CD4-positive, alpha-beta T cell (primary cell): ENCODE data around the gene NES. TPM values are rescaled to one million over a fixed set of nuclear protein-coding genes. Genes with fewer than 3 reads are reported as not detected.

ENCODE experiments used
- ATAC-seq: fragments of 200-7000 bp; cut with Tn5 transposase; one replicate; pipeline ENCODE4 v1.10.0; 2022; ENCODE audit warnings: mild to moderate bottlenecking; ENCODE audit not compliant: poor library complexity
- CTCF ChIA-PET: fragments of 350-600 bp; sonication (Branson Sonifier 250); formaldehyde crosslinking; loops from one replicate; lab custom pipeline; 2021; ENCODE audit warnings: antibody characterized with exemption, inconsistent platforms; lab: Charles Lee
- POLR2A ChIA-PET: fragments of 350-600 bp; sonication (Branson Sonifier 250); formaldehyde crosslinking; loops from one replicate; lab custom pipeline; 2021; ENCODE audit warnings: antibody characterized with exemption, inconsistent platforms; lab: Charles Lee
- DNase-seq, 14 experiments: peaks; one replicate each; pipeline ENCODE4 v3.0.0-alpha.2; 2013 to 2020; ENCODE audit warnings: mixed read lengths in 2 of 14
- H3K27ac ChIP-seq, 2 donors: one replicate each; pipeline versions ENCODE4 v1.5.1 to v1.7.0; 2013; ENCODE audit warnings: low read length in 2 of 2, low read depth in 1 of 2, mild to moderate bottlenecking in 1 of 2
- H3K27me3 ChIP-seq, 2 experiments: 1 replicate in 1 of 2; 2 replicates in 1 of 2; pipeline versions ENCODE4 v1.6.1 to v1.7.0; 2013; ENCODE audit warnings: low read length in 2 of 2, control low read depth in 1 of 2, mild to moderate bottlenecking in 1 of 2, moderate library complexity in 1 of 2; ENCODE audit not compliant: insufficient read depth in 2 of 2, control insufficient read depth in 1 of 2
- H3K36me3 ChIP-seq: one replicate; pipeline ENCODE4 v1.6.1; 2013; ENCODE audit warnings: low read length, control low read depth; ENCODE audit not compliant: insufficient read depth
- H3K4me1 ChIP-seq: one replicate; pipeline ENCODE4 v1.6.1; 2013; ENCODE audit warnings: low read length, control low read depth; ENCODE audit not compliant: insufficient read depth
- H3K4me3 ChIP-seq: one replicate; pipeline ENCODE4 v1.5.1; 2013; ENCODE audit warnings: mild to moderate bottlenecking, low read length, moderate library complexity
- H3K9me3 ChIP-seq, 2 experiments: 1 replicate in 1 of 2; 2 replicates in 1 of 2; pipeline versions ENCODE4 v1.6.1 to v1.7.0; 2013; ENCODE audit warnings: low read length in 2 of 2, mild to moderate bottlenecking in 2 of 2, control low read depth in 1 of 2, moderate library complexity in 1 of 2; ENCODE audit not compliant: control insufficient read depth in 1 of 2, insufficient read depth in 1 of 2
- H3K27ac Mint-ChIP-seq: one replicate; pipeline ENCODE4 v1.8.0; 2020; ENCODE audit warnings: mixed read lengths
- H3K27me3 Mint-ChIP-seq: one replicate; pipeline ENCODE4 v1.8.0; 2021; ENCODE audit warnings: mixed read lengths
- H3K36me3 Mint-ChIP-seq: one replicate; pipeline ENCODE4 v1.8.0; 2021; ENCODE audit warnings: low read depth, mixed read lengths
- H3K4me1 Mint-ChIP-seq: one replicate; pipeline ENCODE4 v1.8.0; 2021; ENCODE audit warnings: low read depth, mixed read lengths
- H3K4me3 Mint-ChIP-seq: one replicate; pipeline ENCODE4 v1.8.0; 2020; ENCODE audit warnings: mild to moderate bottlenecking, mixed read lengths
- H3K9me3 Mint-ChIP-seq: one replicate; pipeline ENCODE4 v1.8.0; 2020; ENCODE audit warnings: mixed read lengths
- intact Hi-C, 2 experiments: fragments of 100-400 bp; cut with DNase I in 1 of 2; cut with micrococcal nuclease in 1 of 2; formaldehyde crosslinking; loops; one replicate each; pipeline versions ENCODE4 v1.15.1 to v1.9.0; 2023 to 2025; cut with DNase I, micrococcal nuclease
- total RNA-seq, 174 experiments: library from RNA in 2 of 174; stranded (reverse) in 2 of 174; gene quantifications; one replicate each; pipeline ENCODE4 v1.2.3 and lab custom pipeline; 2021 to 2026
- TF ChIP-seq, protein P1 (sequence below): fragments of 200-600 bp; IDR thresholded peaks from one replicate; pipeline ENCODE4 v1.8.0; 2022; ENCODE audit warnings: antibody characterized with exemption, mild to moderate bottlenecking

The NES gene
- total RNA-seq, 2 experiments from 2014 or later, result not detected

DNA sequence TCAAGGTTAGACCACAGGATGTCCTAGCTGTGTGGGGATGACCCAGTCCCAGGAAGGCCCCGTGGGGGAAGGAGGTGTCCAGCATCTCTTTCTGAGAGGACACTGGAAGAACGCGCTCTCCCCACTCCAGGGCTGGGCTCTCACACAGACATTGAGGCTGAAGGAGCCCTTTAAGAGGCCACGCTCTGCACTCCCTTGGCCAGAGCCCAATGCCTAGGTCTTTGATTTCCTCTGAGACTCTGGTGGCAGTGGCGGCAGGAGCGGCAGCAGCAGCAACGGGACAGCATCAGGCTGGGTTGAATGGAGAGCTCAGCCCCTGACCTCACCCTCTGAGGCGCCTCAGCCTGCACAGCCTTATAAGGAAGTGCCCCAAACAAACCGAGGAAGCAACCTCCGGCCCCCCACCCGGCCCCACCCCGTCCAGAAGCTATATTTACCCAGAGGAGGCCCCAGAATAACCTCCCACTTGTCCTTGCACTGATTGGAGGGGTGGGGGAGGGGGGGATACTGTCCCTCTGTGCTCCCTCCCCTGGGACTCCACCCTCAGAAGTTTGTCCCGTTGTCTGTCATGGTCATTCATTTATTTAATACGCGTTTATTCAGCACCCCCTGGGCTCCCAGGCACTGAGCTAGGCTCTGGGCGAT, 12.3 kb downstream of the NES start:
- Mint-ChIP-seq H3K36me3 (no peaks in the 10 kb centered on the region), H3K4me3 (no peak overlapping the region), H3K27me3 (no peaks in the 10 kb centered on the region), H3K9me3 (no peaks in the 10 kb centered on the region), H3K4me1 (peaks cover 26% of the 10 kb centered on the region), H3K27ac (no peak overlapping the region)
- Histone ChIP-seq H3K27ac (no peak overlapping the region), H3K36me3 (no peaks in the 10 kb centered on the region), H3K4me3 (no peak overlapping the region), H3K4me1 (peaks cover 23% of the 10 kb centered on the region), H3K9me3 (no peaks in the 10 kb centered on the region), H3K27me3 (no peaks in the 10 kb centered on the region)
- ChIA-PET CTCF (no interaction called here), POLR2A (no interaction called here)
- no peak for DNase-seq
- intact Hi-C loops, result no loop called here
- TF ChIP-seq, protein P1, sequence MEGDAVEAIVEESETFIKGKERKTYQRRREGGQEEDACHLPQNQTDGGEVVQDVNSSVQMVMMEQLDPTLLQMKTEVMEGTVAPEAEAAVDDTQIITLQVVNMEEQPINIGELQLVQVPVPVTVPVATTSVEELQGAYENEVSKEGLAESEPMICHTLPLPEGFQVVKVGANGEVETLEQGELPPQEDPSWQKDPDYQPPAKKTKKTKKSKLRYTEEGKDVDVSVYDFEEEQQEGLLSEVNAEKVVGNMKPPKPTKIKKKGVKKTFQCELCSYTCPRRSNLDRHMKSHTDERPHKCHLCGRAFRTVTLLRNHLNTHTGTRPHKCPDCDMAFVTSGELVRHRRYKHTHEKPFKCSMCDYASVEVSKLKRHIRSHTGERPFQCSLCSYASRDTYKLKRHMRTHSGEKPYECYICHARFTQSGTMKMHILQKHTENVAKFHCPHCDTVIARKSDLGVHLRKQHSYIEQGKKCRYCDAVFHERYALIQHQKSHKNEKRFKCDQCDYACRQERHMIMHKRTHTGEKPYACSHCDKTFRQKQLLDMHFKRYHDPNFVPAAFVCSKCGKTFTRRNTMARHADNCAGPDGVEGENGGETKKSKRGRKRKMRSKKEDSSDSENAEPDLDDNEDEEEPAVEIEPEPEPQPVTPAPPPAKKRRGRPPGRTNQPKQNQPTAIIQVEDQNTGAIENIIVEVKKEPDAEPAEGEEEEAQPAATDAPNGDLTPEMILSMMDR, result no peak
- ATAC-seq, result no peak

- intact Hi-C loops, result no loop called here
- Mint-ChIP-seq H3K27me3 (no peaks in the 10 kb centered on the region), H3K4me3 (no peak overlapping the region), H3K9me3 (no peaks in the 10 kb centered on the region), H3K36me3 (no peaks in the 10 kb centered on the region), H3K27ac (no peak overlapping the region), H3K4me1 (peaks cover 33% of the 10 kb centered on the region)
- no peaks in the 10 kb centered on the region for H3K27me3 ChIP-seq
- no peak overlapping the region for H3K27ac ChIP-seq
- ATAC-seq (no peak), DNase-seq (no peak)
- peaks cover 30% of the 10 kb centered on the region for H3K4me1 ChIP-seq
- CTCF ChIA-PET, result no interaction called here
- H3K9me3 ChIP-seq, result no peaks in the 10 kb centered on the region
- no peak overlapping the region for H3K4me3 ChIP-seq
- TF ChIP-seq, protein P1, result no peak
- POLR2A ChIA-PET, result no interaction called here
- no peaks in the 10 kb centered on the region for H3K36me3 ChIP-seq
Measured at GRCh38 chr1:156664046-156664766, 13.0 kb downstream of the NES start.

DNA sequence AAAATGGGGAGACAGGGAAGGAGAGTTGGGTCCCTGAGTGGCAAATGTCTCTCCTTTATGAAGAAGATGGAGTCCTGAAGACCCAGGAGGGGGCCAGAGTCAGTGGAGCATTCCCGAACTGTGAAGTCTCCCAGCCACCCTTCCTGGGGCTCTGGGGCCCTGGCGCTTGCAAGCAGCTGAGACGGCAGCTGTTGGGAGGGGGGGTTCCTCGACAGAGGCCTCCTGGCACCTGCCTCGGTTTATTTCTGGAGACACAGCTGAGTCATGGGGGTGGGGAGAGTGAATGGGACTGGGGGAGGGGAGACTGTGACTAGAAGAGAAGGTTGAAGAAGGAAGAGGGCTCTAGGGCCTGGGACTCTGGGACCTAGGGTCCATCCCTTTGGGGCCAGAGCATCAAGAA, 14.0 kb downstream of the NES start:
- Mint-ChIP-seq H3K4me3 (no peak overlapping the region), H3K36me3 (no peaks in the 10 kb centered on the region), H3K27me3 (peaks cover under 1% of the 10 kb centered on the region), H3K4me1 (peaks cover 37% of the 10 kb centered on the region), H3K27ac (no peak overlapping the region), H3K9me3 (no peaks in the 10 kb centered on the region)
- ChIA-PET CTCF (no interaction called here), POLR2A (no interaction called here)
- Histone ChIP-seq H3K27me3 (no peaks in the 10 kb centered on the region), H3K4me3 (no peak overlapping the region), H3K9me3 (no peaks in the 10 kb centered on the region), H3K36me3 (no peaks in the 10 kb centered on the region), H3K27ac (no peak overlapping the region), H3K4me1 (peaks cover 39% of the 10 kb centered on the region)
- TF ChIP-seq, protein P1, result no peak
- intact Hi-C loops, result no loop called here
- no peak for DNase-seq
- ATAC-seq, result no peak
